Left kidney (tissue), 2 donors: ENCODE measurements around the gene IGLL5. TPM values are rescaled to one million over a fixed set of nuclear protein-coding genes. Genes with fewer than 3 reads are reported as not detected.

Source experiments
- DNase-seq: peaks from one replicate; pipeline ENCODE4 v3.0.0-alpha.2; 2013
- polyA plus RNA-seq: library from polyadenylated mRNA; unstranded; fragments of 120-200 nt; gene quantifications from one replicate; pipeline ENCODE4 v1.2.1, GENCODE V29; 2013; ENCODE audit not compliant: insufficient read length

IGLL5 gene
- polyA plus RNA-seq, 1 donor: not detected

DNA sequence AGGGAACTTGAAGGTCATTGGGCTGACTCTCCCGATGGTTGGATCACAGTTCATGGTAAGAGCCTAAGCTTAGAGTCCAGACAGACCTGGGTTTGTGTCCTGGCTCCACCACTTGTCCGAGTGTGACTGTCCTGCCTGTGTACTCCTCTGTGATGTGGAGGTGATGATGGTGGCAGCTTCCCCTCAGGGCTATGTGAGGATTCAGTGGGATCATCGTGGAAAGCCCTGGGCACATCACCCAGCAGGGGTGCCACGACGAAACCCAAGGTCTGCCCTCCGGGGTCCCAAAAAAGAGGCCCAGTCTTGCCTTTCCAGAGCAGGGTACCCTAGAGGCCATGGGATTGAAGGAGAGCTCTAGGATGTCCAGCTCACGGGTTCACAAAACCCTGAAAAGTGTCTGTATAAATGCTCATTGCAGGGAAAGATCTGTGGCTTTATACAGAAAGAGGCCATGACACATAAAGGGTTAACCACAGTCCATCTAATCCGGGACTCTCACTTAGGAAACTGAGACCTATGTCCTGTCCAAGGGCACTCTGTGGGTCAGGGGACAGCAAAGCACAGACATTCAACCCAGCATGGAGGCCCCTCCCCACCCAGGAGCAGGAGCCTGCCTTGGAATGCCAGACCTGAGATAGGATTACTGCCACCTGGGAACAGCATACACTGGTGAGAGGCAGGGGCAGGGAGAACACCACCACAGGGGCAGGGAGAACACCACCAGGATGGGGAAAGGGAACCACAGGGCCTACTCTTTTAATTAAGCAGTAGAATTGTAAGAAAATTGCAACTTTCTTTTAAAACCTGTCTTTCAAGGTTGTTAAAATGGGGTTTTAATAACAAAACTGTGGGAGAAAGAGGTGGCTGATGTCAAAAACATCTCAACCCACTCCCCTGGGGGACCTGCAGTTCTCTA, 51.3 kb downstream of the IGLL5 start:
- DNase-seq: no peak

GRCh38 chr22:22939588-22940368, 52.2 kb downstream of the IGLL5 start:
- no peak for DNase-seq

GRCh38 chr22:22940961-22941605, 53.5 kb downstream of the IGLL5 start:
- no peak for DNase-seq

DNA sequence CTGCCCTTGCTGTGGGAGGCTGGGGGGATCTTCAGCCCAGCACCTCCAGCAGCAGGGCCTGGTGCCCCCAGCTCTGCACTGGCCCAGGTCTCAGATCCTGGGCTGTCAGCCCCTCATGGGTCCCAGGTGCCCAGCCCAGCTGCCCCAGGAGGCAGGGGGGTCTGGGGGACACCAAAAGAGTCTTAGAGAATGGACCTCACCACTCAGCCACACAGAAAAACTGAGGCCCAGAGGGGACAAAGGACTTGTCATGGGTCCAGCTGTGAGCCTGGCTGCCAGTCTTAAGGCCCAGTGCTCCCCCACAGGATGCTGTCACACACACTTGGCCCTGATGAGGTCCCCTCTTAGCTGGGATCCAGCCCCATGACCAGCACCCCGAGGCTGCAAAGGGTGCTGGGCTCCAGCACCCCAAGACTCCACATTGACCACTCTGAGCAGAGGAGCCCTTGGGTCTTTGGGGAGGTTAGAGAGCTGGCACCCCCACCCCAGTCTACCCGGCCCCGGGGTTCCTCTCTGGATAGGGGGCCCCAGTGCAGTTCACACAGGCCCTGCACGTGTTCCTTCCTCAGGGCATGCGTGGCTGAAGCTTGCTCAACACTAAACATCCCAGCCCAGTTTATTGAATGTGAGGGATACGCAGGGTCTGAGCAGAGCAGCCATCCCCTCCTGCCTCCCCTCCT, 54.4 kb downstream of the IGLL5 start:
- DNase-seq: no peak

DNA sequence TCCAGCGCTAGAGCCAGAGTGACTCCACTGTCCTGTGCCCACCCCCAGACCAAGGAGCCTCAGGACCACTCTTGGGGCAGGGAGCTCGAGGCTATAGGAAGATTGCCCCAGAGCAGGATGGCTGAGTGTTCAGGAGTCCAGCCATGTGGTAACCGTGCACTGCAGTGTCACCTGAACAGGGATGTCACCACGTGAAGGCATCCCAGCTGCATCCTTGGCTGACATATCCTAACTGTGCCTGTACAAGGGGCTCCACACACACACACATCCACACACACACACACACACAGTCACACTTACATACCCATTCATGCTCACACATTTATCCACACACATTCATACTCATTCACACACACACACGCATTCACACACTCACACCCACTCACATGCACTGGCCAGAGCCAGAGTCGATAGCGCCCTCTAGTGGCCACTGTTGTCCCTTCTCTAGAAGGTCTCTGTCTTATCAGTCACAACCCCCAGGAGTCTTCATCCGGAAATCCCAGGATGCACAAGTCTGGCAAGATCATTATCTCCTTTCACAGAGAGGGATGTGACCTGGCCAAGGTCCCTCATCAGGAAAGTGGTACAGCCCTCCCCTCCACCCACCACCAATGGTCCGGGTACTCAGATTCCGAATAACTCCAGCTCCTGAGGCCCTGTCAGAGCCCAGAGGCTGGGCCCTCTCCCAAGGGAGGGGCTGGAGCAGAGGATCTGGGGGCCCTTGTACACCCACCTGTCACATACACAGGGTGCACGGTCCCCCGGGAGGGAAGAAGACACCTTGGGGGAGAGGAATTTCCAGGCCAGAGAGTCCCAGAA, 55.1 kb downstream of the IGLL5 start:
- peak; percentile 46 for DNase-seq

GRCh38 chr22:22943521-22944267, 56.1 kb downstream of the IGLL5 start:
- DNase-seq: no peak

GRCh38 chr22:22944268-22944985, 56.8 kb downstream of the IGLL5 start:
- no peak for DNase-seq

GRCh38 chr22:22945195-22945594, 57.6 kb downstream of the IGLL5 start:
- DNase-seq: no peak

Other genes with a start within 250 kb of the IGLL5 start
- not detected for gene GGTLC2, start 243.2 kb upstream of the IGLL5 start, polyA plus RNA-seq
- 4.7 TPM for gene GNAZ, start 182.7 kb downstream of the IGLL5 start, polyA plus RNA-seq